IPS-20b (cell line): ENCODE results near the gene DNHD1.

Experiments
- H3K27ac ChIP-seq: one replicate; pipeline ENCODE4 v1.5.1; 2013; ENCODE audit warnings: low read length
- H3K27me3 ChIP-seq: 2 replicates; pipeline ENCODE4 v1.6.1; 2013; ENCODE audit warnings: mild to moderate bottlenecking, low read length, inconsistent platforms; ENCODE audit not compliant: insufficient read depth
- H3K36me3 ChIP-seq: 2 replicates; pipeline ENCODE4 v1.6.1; 2013; ENCODE audit warnings: low read depth, mild to moderate bottlenecking, inconsistent platforms, low read length, moderate library complexity; ENCODE audit not compliant: insufficient read depth
- H3K4me1 ChIP-seq: 2 replicates; pipeline ENCODE4 v1.6.1; 2013; ENCODE audit warnings: mild to moderate bottlenecking, control low read depth, inconsistent platforms, low read length, moderate library complexity; ENCODE audit not compliant: insufficient read depth
- H3K4me3 ChIP-seq: 2 replicates; pipeline ENCODE4 v1.5.1; 2013; ENCODE audit warnings: mild to moderate bottlenecking, low read length, inconsistent platforms
- H3K9ac ChIP-seq: 2 replicates; pipeline ENCODE4 v1.6.1; 2013; ENCODE audit warnings: low read depth, mild to moderate bottlenecking, inconsistent platforms, low read length, moderate library complexity
- H3K9me3 ChIP-seq: 2 replicates; pipeline ENCODE4 v1.6.1; 2013; ENCODE audit warnings: mild to moderate bottlenecking, low read depth, low read length, inconsistent platforms; ENCODE audit not compliant: insufficient read depth

The DNHD1 gene

DNA sequence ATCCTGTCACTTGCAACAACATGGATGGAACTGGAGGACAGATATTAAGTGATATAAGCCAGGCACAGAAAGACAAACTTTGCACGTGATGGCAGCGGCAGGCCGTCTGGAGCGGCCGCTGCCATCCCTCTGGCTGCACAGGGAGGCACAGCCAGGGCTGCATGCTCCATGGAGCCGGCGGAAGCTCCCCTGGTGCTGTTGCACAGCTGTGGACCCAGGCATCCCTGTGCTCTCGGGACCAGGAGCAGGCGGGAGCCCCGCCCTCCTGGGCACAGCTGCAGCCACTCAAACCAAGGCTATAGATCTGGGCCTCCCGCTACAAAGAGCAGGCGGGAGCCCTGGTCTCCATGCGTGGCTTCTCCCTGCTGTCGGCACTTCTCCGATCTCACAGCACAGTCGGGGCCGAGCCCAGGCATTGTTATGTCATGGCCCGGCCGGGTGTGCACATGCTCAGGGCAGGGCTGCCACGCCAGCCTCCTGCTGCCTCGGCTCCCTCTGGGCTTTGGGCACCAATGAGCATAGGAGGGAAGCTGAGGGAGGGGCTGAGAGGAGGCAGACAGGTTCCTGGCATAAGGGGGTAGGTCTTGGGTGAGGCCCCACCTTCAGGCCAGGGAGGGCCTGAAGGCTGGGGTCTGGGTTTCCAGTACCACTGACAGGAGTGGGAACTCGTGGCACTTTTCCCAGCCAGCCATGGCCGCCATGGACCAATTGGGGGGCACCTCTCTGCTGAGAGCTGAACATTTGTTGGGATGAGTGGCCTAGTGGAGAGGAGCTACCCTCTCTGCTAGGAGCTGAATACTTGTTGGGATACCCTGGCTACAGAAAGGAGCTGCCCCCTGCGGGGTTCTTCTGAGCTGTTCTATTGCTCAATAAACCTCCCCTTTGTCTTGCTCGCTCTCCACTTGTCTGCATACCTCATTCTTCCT lies 89.6 kb downstream of the DNHD1 start:
- H3K36me3 ChIP-seq = no peaks in the 10 kb centered on the region
- no peaks in the 10 kb centered on the region for H3K27me3 ChIP-seq
- H3K9ac ChIP-seq = no peak overlapping the region
- no peak overlapping the region for H3K4me3 ChIP-seq
- H3K9me3 ChIP-seq = peaks cover 16% of the 10 kb centered on the region
- H3K27ac ChIP-seq = no peak overlapping the region
- H3K4me1 ChIP-seq = no peaks in the 10 kb centered on the region

DNA sequence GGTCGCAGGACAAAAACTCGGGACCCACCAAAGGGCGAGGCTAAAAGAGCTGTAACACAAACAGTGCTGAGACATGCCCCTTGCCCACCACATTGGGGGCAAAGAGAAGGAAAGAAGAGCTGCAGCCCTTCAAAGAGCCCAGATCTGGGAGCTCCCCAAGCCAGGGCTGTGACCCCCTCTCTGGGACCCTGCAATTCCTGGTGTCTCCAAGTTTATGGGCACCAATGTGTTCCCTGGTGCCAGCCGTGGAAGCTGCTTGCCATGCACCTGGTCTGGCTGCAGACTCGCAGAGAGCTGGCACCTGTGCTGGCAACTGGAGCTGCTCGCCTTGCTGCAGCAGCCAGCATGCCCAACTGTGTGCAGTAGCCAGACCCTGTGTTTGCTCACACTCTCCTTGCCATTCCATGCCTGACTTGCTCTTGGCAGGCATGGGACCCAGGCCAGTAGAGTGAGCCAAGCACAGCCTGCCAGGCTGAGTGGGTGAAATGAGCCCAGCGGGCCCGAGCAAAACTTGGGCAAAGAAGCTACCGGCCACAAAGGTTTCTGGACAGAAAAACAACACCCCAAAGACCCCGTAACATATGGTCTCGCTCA lies 90.4 kb downstream of the DNHD1 start:
- H3K9me3 ChIP-seq = peaks cover 16% of the 10 kb centered on the region
- no peaks in the 10 kb centered on the region for H3K27me3 ChIP-seq
- no peaks in the 10 kb centered on the region for H3K4me1 ChIP-seq
- no peaks in the 10 kb centered on the region for H3K36me3 ChIP-seq
- H3K27ac ChIP-seq = no peak overlapping the region
- no peak overlapping the region for H3K9ac ChIP-seq
- no peak overlapping the region for H3K4me3 ChIP-seq

DNA sequence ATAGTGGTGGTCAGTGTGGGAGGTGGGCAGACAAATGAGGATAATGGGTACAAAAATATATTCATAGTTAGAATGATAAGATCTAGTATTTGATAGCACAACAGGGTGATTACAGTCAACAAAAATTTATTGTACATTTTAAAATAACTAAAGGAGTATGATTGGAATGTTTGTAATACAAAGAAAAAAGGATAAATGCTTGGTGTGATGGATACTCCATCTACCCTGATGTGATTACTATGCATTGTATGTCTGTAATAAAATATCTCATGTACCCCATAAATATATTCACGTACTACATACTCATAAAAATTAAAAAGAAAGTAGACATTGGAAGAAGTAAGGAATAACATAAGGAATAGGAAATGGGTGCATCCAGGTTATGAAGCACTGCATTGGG lies 90.9 kb downstream of the DNHD1 start:
- H3K27me3 ChIP-seq = no peaks in the 10 kb centered on the region
- H3K36me3 ChIP-seq = no peaks in the 10 kb centered on the region
- H3K9ac ChIP-seq = no peak overlapping the region
- H3K9me3 ChIP-seq = peaks cover 16% of the 10 kb centered on the region
- H3K4me3 ChIP-seq = no peak overlapping the region
- no peak overlapping the region for H3K27ac ChIP-seq
- H3K4me1 ChIP-seq = no peaks in the 10 kb centered on the region

DNA sequence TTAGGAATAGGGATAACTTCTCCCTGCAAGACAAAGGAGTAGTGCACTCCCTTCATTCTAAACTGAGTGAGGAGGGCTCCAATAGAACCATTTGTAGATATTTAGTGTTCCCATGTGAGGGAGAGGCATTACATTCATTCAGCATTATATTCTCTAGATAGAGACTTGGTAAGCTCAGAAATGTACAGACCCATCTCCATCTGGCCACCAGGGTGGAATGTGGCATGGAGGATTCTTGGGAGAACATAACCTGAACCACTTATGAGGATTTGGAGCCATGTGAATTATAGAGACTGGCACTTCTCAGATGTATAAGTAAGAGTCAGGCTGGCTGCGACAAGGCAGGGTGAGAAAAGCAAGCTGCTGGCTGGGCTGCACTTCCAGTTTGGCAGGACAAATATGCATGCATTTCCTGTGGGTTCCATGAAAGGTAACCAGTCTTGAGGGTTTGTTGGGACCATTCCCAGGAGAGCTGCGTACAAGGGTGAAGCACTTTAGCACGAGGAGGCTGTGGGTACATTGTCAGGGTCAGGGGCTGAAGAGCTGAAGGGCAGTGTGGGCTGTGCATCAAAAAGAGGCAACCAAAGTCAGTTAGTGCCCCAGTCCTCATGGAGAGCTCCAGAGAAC lies 97.2 kb downstream of the DNHD1 start:
- Histone ChIP-seq H3K27ac (no peak overlapping the region), H3K9ac (no peak overlapping the region), H3K4me1 (no peaks in the 10 kb centered on the region), H3K4me3 (no peak overlapping the region), H3K9me3 (no peaks in the 10 kb centered on the region), H3K27me3 (no peaks in the 10 kb centered on the region), H3K36me3 (peaks cover 33% of the 10 kb centered on the region)

DNA sequence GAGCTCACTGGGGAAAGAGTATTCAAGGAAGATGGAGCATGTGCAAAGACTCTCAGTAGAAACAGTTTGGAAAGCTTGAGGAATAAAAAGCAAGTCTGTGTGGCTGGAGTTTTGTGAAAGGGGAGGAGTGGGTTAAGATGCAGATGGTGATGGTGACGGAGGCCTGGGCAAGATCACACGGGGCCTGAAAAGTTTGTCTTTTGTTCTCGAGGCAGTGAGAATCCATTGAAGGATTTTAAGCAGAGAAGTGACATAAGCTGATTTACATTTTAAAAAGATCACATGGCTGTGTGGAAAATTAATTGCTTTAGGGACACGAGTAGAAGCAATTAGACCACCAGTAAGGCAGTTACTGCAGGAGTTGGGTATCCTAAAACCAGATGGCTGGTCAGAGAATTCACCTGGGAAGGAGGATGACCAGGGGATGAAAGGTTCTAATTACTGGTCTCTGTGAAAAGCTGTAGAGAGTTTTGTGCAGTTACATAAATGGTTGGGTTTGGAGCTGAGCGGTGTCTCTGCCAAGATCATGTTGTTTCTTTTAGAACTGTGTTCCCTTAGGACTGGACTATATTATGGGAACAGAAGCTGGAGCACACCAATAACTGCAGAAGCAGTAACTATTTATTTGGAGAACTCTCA lies 99.3 kb downstream of the DNHD1 start:
- Histone ChIP-seq H3K9me3 (no peaks in the 10 kb centered on the region), H3K36me3 (peaks cover 54% of the 10 kb centered on the region), H3K9ac (no peak overlapping the region), H3K27ac (no peak overlapping the region), H3K4me1 (no peaks in the 10 kb centered on the region), H3K4me3 (no peak overlapping the region), H3K27me3 (no peaks in the 10 kb centered on the region)

DNA sequence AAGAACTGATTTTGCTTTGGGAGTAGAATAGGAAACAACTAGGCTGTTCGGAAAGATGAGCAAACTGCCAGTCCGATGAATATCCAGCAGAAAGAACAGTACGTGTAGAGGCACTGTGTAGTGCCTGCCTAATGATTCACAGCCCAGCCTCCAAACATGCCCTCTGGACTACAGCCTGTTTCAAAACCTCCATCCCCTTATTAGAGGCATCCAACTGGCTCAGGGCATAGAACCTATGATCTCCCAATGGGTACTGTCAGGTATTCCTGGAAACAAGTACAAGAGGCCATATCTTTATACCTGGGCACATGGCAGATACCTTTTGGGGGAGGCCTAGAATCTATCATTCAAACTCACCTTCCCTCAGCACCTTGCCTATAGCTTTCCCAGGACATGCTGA lies 101.5 kb downstream of the DNHD1 start:
- Histone ChIP-seq H3K9me3 (no peaks in the 10 kb centered on the region), H3K9ac (no peak overlapping the region), H3K4me1 (peaks cover 6% of the 10 kb centered on the region; the same call in 1 of the 2 replicates), H3K27me3 (no peaks in the 10 kb centered on the region), H3K4me3 (no peak overlapping the region), H3K27ac (no peak overlapping the region), H3K36me3 (peaks cover 59% of the 10 kb centered on the region)

DNA sequence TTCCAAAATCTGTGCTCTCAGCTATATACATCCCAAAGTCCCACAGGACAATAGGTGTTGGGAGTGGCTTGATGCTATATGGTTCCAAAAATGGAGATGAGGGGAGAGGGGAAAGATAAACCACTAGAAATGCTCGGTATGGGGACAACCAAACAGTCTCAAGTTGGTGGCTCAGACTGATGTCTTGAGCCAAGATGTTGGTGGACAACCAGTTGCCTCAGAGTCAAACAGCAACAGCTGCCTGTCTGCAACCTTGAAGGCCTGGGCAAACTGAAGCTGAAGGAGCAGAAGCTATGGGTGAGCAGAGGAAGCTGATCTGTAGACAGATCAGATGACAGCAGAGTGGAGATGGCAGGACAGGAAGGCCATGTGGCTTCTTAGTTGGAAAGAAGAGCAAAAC lies 102.4 kb downstream of the DNHD1 start:
- H3K4me3 ChIP-seq = no peak overlapping the region
- H3K27me3 ChIP-seq = no peaks in the 10 kb centered on the region
- no peaks in the 10 kb centered on the region for H3K9me3 ChIP-seq
- no peak overlapping the region for H3K27ac ChIP-seq
- H3K36me3 ChIP-seq = peaks cover 53% of the 10 kb centered on the region
- H3K9ac ChIP-seq = no peak overlapping the region
- H3K4me1 ChIP-seq = peaks cover 6% of the 10 kb centered on the region; the same call in 1 of the 2 replicates

DNA sequence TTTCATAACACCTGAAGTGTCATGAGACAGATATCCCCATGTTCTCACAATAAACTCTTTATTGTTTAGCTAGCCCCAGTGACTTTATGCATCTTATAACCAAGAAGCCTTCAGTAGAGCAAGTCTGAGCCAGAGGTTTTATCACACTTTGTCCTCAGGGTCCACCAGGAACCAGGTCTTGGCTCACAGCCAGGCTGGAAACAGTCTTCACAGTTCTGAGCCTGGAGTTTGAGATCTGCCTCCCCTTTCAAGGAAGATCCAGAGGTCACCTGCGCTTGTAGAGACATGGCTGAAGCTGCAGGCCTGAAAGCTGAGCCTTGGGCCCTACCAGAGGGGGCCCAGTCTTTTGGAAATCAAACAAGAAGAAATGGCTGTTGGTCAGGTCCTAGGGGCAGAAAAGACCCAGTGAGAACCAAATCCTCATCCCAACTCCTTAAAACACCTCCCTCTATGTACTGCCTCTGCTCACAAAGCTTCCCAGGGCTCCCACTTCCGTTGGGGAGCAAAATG lies 102.9 kb downstream of the DNHD1 start:
- H3K4me1 ChIP-seq = peaks cover 9% of the 10 kb centered on the region
- no peaks in the 10 kb centered on the region for H3K9me3 ChIP-seq
- H3K27ac ChIP-seq = no peak overlapping the region
- no peak overlapping the region for H3K4me3 ChIP-seq
- peaks cover 52% of the 10 kb centered on the region for H3K36me3 ChIP-seq
- no peaks in the 10 kb centered on the region for H3K27me3 ChIP-seq
- H3K9ac ChIP-seq = no peak overlapping the region

DNA sequence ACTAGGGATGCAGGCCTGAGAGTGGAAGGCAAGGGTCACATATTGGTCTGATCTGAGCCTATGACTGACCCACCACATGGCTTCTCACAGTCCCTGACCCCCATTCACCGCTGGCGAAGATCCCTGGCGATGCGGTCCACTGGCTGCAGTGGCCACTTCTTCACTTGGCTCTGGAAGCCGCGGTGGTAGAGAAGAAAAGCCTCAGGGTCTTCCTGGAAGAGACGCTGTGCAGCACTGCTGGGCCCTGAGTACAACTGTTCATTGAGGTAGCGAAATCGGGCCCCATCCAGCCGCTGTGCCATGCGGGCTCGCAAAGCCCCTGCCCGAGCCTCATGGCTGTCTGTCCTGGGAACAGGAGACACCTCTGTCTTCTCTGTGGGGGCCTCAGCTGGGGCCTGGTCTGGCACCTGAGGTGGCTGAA lies 104.0 kb downstream of the DNHD1 start:
- no peak overlapping the region for H3K4me3 ChIP-seq
- no peak overlapping the region for H3K27ac ChIP-seq
- peaks cover 58% of the 10 kb centered on the region for H3K36me3 ChIP-seq
- no peaks in the 10 kb centered on the region for H3K27me3 ChIP-seq
- no peaks in the 10 kb centered on the region for H3K9me3 ChIP-seq
- no peak overlapping the region for H3K9ac ChIP-seq
- H3K4me1 ChIP-seq = peaks cover 9% of the 10 kb centered on the region

DNA sequence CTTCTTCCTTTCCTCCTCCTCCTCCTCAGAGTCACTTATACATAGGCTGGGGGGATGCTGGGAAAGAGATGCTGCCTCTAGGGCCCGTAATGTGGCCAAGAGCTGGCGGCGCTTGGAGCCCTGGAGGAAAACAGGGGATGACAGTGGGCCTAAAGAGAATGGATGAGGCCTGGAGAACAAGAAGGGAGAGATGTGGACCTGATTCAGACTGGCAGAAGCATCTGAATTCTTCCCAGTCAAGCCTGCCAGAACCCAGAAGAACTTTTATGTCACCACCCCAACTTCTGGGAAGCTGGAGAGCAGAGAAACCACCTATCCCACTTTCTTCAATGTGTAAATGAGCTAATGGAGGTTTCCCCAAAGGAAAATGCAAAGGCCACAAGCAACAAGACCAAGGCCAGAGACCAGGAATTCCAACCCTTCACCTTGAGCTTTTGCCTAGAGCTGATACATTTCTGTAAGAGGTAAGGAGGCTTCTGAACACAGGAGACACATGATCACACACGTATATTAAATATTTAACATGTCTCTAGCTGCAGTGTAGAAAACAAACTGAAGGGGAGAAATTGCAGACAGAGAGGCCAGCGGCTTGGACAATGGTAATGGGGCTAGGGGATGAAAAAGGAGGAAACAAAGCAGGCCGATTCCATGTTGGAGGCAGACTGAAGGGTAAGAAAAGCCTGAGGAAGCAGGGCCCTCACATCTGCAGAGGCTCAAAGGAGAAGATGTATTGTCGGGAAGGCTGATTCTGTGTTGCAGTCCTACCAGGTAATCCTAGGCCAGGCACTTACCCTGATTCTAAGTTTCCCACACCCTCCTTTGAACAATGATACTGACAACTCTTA lies 105.2 kb downstream of the DNHD1 start:
- peak overlapping the region; percentile 84 for H3K4me3 ChIP-seq
- H3K36me3 ChIP-seq = peaks cover 55% of the 10 kb centered on the region
- no peak overlapping the region for H3K27ac ChIP-seq
- H3K9ac ChIP-seq = peak overlapping the region; percentile 90
- H3K9me3 ChIP-seq = no peaks in the 10 kb centered on the region
- no peaks in the 10 kb centered on the region for H3K27me3 ChIP-seq
- peaks cover 17% of the 10 kb centered on the region for H3K4me1 ChIP-seq
